Kidney capillary endothelial cell (primary cell): ENCODE data around the gene EID2.

Source experiments
- DNase-seq: peaks from one replicate; pipeline ENCODE4 v3.0.0-alpha.2; 2018; ENCODE audit warnings: low spot score

Gene EID2, protein sequence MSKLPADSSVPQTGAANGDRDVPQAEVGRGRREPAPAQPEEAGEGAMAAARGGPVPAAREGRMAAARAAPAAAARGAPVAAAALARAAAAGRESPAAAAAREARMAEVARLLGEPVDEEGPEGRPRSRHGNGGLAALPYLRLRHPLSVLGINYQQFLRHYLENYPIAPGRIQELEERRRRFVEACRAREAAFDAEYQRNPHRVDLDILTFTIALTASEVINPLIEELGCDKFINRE

GRCh38 chr19:39539518-39540332, at the start of gene EID2:
TSS of gene EID2 (minus strand) at chr19:39540161. CDS start at chr19:39540079, 82 bp downstream.
- peak; percentile 98 for DNase-seq

- no peak for DNase-seq
Measured at GRCh38 chr19:39588066-39588465, 48.1 kb upstream of the EID2 start.

- DNase-seq = no peak
Measured at GRCh38 chr19:39587496-39587895, 47.5 kb upstream of the EID2 start.

DNA sequence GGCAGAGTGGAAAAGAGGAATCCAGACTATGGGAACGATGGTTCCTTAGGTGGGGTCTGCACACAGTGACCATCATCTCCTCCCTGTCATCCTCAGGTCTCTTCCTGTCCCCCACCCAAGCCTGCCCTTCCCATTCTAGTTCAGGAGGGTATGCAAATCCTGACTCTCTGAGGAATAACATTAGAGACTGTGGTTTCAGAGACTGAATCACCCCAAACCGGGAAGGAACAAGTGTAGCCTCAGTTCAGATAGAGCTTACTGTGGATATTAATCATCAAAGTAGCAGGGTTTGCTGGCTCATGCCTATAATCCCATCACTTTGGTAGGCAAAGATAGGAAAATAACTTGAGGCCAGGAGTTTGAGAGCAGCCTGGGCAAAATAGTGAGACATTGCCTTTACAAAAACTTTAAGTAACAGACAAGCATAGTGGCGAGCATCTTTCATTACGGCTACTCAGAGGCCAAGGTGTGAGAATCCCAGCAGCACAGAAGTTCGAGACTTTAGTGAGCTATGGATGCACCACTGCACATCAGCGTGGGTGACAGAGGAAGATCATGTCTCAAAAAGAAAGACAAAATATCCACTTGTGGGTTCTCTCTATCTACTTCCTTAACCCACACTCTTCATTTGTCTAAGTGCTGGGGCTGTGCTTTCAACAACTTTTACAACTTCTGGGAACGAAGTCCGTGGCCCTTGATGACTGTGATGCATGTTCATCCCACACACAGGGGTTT, 43.1 kb upstream of the EID2 start:
- no peak for DNase-seq

- DNase-seq = no peak
Measured at GRCh38 chr19:39582442-39582841, 42.5 kb upstream of the EID2 start.

DNA sequence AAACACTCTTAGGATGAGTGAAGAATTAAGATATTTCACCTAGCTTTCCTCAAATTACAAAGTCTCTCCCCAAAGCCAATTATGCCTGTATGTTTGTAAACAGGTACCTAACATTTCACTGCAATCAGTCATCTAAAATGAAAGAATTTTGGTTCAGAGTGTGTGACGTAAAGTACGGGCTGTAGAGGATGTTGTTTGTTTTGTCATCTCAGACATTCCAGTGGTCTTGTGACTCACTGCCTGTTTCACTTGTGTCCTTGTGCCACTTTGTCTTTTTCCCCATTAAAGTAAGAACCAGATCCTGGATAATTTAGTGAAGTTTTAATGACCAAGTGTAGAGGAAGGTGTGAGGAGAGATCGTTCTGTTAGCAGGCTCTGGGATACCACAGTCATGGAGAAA, 28.6 kb upstream of the EID2 start:
- peak; percentile 62 for DNase-seq

- no peak for DNase-seq
Measured at GRCh38 chr19:39566064-39566463, 26.1 kb upstream of the EID2 start.

- peak; percentile 67 for DNase-seq
Measured at GRCh38 chr19:39563408-39563807, 23.4 kb upstream of the EID2 start.

DNA sequence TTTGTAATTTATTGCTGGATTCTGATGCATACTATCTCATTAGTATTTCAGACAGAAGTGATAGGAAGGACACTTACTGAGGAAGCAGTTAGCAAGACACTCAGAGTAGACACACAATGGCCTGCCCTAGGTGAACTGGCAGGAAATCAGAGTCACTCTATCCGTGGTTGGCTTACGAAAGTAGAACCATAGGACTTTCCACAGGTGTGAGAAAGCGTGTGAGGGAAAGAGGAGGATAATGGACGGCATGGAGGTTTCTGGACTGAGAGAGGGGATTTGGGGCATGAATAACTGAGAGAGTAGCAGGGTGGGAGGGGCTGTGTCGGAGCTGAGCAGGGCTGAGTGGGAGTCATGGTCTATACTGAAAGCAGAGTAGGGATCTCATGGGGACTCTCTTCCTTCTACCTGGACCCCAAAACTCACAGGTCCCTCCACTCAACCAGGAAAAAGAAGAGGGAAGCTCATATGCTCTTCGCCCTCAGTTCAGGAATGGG, 18.7 kb upstream of the EID2 start:
- DNase-seq = no peak

DNA sequence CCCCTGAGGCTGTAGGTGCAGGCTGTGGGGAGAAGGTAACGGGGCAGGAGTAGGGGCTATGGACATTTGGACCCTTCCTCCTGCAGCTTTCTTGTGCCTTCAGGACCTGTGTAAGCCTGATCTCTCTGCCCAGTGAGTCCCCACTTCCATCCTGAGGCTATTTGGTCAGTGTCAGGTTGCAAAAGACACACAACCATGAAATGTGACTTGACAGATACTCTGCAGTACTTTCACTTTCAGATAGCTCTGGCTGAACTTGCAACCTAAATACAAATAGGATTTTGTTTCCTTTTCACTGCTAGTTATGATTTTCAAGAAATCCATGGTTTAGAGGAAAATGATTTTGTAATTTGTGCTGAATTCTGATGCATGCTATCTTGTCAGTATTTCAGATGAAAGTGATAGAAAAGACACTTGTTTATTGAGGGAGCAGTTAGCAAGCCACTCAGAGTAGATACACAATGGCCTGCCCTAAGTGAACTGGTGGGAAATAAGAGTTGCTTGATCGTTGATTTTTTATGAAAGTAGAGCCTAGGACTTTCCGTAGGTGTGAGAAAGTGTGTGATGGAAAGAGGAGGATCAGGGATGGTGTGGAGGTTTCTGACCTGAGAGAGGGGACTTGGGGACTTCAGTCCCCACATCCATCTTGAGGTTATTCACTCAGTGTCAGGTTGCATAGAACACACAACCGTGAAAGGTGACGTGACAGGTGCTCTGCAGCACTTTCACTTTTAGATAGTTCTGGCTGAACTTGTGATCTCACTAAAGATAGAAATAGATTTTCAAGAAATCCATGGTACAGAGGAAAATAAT, 18.1 kb upstream of the EID2 start:
- no peak for DNase-seq

DNA sequence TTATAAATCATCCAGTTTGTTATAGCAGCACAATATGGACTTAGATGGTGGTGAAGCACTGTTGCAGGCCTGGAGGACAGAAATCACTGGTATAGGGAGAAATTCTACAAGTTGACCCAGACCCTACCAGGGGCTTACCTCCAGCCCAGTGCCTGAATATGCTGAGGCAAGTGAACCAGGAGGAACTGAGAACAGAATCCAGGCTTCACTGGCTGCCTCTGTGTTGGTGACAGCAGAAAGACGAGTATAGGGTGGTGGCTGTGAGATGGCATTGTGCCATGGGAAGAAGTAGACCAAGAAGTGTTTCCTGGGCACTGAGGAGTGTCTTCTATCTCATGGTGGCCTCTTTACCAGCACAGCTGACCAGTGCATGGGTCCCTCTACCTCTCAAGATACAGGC, 15.9 kb upstream of the EID2 start:
- no peak for DNase-seq

DNA sequence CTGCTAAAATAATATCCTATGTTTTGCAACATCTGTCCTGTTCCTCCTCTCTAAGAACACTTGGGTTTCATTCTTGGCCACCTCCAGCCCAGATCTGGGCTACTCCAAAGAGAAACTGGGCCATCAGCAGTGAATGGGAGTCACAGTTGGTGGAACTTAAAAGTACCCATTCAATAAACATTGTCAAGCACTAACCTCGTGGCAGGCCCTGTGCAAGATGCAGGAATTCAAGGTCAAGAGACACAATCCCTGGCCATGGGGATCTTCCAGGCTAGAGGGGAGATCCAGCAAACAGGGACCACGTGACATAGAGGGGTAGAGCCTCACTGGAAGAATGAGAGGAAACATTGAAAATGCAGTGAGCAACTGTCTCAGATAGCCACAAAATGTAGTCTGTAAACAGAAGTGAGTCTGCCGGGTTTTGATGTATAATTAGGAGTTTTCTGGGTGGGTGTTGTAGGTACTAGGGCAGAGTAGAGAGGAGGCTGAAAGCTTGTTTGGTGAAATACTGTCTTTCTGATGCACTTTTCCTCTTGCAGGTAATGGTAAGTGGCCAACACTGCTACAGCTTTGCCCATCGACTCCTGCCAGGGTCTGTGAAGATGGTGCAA, 14.8 kb upstream of the EID2 start:
- no peak for DNase-seq

DNA sequence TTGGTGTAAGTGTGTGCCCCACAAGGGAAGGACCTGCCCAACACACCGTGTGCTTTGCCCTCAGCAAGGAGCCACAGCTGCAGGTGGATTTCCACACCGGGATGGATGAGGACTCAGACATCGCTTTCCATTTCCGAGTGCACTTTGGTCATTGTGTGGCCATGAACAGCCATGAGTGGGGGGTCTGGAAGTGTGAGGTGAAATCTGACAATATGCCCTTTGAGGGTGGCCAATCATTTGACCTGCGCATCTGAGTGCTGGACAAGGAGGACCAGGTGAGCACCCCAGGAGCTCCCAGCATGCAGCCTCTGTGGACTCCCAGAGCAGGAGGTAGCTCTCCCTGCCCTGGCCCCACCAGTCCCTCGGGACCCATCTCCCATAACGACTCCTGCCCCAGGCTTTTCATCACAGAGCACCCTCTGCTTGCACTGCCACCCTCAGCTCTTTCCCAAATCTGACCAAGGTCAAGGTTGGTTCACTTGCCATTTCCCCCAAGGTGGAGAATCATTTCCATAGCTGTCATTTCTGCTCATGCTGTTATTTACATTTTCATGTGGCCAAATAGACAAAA, 13.2 kb upstream of the EID2 start:
- no peak for DNase-seq

GRCh38 chr19:39550197-39550596, 10.2 kb upstream of the EID2 start:
- no peak for DNase-seq

GRCh38 chr19:39546599-39546998, 6.6 kb upstream of the EID2 start:
- DNase-seq = no peak

DNA sequence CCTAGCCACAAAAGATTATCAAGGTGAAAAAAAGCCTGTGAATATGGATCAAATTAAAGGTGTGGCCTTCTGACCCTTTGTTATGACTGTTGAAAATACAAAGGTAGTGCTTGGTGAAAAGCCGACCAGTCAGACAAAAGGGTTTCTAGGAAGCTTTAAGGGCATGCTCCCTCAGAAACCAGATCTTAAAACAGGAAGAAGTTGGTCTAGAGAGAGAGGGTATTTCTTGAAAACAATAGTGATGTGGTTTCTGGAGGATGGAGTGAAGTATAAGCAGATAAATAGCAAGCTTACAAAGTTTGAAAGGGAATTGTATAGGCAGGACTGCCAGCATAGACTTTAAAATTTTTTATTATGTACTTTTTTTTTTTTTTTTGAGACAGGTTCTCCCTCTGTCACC, 5.0 kb upstream of the EID2 start:
- DNase-seq = no peak

GRCh38 chr19:39544226-39544903, 4.4 kb upstream of the EID2 start:
- no peak for DNase-seq

DNA sequence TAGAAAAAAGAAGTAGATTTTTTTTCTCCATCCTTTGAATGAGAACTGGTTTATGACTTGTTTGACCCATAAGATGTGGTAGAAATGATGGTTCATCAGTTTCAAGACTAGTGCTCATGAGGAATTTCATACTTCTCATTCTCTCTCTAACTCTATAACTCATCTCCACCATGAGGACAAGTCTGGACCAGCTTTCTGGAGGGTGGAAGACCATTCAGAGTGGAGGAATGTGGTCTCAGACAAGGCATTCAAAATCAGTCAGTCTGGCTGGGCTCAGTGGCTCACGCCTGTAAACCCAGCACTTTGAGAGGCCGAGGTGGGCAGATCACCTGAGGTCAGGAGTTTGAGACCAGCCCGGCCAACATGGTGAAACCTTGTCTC, 3.5 kb upstream of the EID2 start:
- DNase-seq = no peak

GRCh38 chr19:39542206-39542605, 2.2 kb upstream of the EID2 start:
- DNase-seq = peak; percentile 91

GRCh38 chr19:39540333-39540673, 342 bp upstream of the EID2 start:
- DNase-seq = no peak

- DNase-seq = no peak
Measured at GRCh38 chr19:39539165-39539517, 820 bp downstream of the EID2 start.
